T-helper 1 cell treated with Interleukin-12 subunit alpha and Interleukin-12 subunit beta and Interleukin-4 antibody, amounts not matched to agents 30 μg/mL and 1 μg/mL, for 36 hours (primary cell): ENCODE results near the gene CPLX4.
"Not testable (repeated sequence)": the region's sequence is repeated elsewhere in the genome, so short reads cannot be mapped to it uniquely, and the experiment has no call there.

Source experiments
- H3K27ac Mint-ChIP-seq: one replicate; pipeline ENCODE4 v1.8.0; 2021; ENCODE audit warnings: mild to moderate bottlenecking, mixed read lengths
- H3K27me3 Mint-ChIP-seq: one replicate; pipeline ENCODE4 v1.8.0; 2021; ENCODE audit warnings: low read depth, mixed read lengths
- H3K36me3 Mint-ChIP-seq: one replicate; pipeline ENCODE4 v1.8.0; 2021; ENCODE audit warnings: low read depth, mixed read lengths
- H3K4me1 Mint-ChIP-seq: one replicate; pipeline ENCODE4 v1.8.0; 2021; ENCODE audit warnings: low read depth, mixed read lengths
- H3K4me3 Mint-ChIP-seq: one replicate; pipeline ENCODE4 v1.8.0; 2021; ENCODE audit warnings: mild to moderate bottlenecking, moderate library complexity, mixed read lengths
- H3K9me3 Mint-ChIP-seq: one replicate; pipeline ENCODE4 v1.8.0; 2021; ENCODE audit warnings: mixed read lengths

Gene CPLX4

DNA sequence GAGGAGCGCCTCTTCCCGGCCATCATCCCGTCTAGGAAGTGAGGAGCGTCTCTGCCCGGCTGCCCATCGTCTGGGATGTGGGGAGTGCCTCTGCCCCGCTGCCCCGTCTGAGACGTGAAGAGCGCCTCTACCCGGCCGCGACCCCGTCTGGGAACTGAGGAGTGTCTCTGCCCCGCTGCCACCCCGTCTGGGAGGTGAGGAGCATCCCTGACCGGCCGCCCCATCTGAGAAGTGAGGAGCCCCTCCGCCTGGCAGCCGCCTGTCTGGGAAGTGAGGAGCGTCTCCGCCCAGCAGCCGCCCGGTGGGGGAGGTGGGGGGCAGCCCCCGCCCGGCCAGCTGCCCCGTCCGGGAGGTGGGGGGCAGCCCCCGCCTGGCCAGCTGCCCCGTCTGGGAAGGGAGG, 63.0 kb downstream of the CPLX4 start:
- not testable (repeated sequence) for H3K4me3 Mint-ChIP-seq, H3K4me1 Mint-ChIP-seq, H3K36me3 Mint-ChIP-seq, H3K27ac Mint-ChIP-seq, H3K9me3 Mint-ChIP-seq
- peaks cover 45% of the 10 kb centered on the region for H3K27me3 Mint-ChIP-seq

DNA sequence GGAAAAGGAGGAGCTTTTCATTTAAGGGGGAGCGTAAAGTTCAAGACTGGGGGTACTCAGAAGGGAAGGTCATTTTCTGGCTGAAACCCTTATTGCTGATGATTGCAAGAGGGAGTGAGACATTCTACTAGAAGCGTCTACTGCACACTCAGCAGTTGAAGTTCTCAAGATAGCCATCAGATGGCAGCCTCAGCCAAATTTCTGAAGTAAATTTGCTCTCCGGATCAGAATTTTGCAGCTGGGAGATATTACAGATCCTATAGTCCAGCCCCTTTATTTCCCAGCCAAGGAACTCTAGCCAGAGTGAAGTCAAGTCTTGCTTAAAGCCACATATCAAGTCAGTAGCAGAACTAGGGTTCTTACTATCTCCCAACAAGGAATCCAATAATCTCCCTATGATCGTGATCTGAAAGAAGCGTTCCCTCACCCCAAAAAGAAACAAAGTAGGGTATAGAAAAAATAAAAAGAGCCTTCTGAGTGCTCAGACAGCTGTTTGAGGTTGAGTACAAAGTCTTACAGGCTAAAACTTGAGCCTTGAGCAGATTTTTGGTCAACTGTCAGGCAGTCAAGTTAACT, 69.2 kb downstream of the CPLX4 start:
- Mint-ChIP-seq H3K9me3 (no peaks in the 10 kb centered on the region), H3K4me3 (no peak overlapping the region), H3K36me3 (no peaks in the 10 kb centered on the region), H3K27ac (no peak overlapping the region), H3K4me1 (no peaks in the 10 kb centered on the region), H3K27me3 (peaks cover 52% of the 10 kb centered on the region)

DNA sequence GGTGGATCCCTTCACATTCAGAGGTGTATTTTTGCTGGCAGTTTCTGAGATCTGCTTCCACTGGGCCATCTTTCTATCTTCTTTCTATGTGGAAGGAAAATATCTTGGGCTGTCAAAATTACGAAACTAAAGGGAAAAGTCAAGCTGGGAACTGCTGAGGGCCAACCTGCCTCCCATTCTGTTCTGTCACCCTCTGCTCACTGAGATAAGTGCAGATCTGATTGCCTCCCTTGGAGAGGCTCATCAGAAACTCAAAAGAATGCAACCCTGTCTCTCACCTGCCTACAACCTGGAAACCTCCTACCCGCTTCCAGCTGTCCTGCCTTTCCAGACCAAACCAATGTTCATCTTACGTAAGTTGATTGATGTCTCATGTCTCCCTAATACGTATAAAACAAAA, 71.7 kb downstream of the CPLX4 start:
- Mint-ChIP-seq H3K27me3 (peaks cover 43% of the 10 kb centered on the region), H3K27ac (no peak overlapping the region), H3K4me1 (no peaks in the 10 kb centered on the region), H3K4me3 (no peak overlapping the region), H3K9me3 (no peaks in the 10 kb centered on the region), H3K36me3 (no peaks in the 10 kb centered on the region)
